ENCODE measurements around the gene CAB39L.

CAB39L gene

DNA sequence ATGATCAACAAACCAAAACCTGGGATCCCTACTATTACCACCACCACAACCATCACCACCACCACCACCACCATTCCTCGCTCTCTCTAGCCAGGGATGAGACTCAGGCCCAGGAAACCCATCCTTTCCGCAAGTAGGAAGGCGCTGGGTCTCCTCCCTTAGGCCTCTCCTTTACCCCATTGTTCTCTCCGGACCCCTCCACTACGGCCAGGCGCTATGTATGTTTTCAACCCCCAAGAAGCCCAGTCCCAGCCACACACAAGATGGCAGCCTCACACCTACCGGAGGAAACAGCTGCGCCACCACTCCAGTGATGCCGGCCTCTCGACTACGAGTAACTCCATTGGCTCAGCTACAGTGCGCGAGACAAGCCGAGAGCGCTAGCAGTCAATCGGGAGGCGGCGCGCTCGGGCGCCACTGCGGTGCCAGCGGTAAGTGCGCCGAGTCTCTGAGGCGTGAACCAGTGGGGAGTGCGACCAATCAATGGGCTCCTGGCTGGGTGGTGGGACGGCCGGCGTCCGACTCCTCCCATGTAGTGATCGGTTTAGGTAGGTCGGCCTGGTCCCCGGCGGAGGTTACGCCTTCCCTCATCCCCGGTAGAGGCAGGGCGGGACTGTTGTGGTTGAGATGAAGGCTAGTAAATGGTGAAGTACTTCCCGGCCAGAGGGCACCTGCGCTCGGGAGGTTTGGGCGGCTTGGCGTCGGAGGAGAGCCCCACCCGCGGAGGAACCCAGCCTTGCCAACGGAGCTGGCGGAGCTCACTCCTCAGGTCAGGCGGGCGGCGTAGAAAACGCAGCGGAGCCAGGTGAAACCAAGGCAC, at the start of gene CAB39L, which contains the start of gene SETDB2:
TSS of gene CAB39L (minus strand) at position 361 of the 820 bp plus-strand sequence. CDS start 61,154 bp downstream, outside the sequence.
TSS of gene SETDB2 (plus strand) at position 571 of the 820 bp plus-strand sequence. CDS start 7,620 bp downstream, outside the sequence.
- TF ChIP-seq, protein P1, sequence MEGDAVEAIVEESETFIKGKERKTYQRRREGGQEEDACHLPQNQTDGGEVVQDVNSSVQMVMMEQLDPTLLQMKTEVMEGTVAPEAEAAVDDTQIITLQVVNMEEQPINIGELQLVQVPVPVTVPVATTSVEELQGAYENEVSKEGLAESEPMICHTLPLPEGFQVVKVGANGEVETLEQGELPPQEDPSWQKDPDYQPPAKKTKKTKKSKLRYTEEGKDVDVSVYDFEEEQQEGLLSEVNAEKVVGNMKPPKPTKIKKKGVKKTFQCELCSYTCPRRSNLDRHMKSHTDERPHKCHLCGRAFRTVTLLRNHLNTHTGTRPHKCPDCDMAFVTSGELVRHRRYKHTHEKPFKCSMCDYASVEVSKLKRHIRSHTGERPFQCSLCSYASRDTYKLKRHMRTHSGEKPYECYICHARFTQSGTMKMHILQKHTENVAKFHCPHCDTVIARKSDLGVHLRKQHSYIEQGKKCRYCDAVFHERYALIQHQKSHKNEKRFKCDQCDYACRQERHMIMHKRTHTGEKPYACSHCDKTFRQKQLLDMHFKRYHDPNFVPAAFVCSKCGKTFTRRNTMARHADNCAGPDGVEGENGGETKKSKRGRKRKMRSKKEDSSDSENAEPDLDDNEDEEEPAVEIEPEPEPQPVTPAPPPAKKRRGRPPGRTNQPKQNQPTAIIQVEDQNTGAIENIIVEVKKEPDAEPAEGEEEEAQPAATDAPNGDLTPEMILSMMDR (IDR thresholded peaks at IDR 0.05; ENCODE audit: control extremely low read depth, extremely low read depth, low read depth, missing control alignments): peak; percentile 26
- POLR2A ChIA-PET: interaction anchor here (1.1 to 2.6 kb wide), 3 partner anchors 10 to 333 kb away, joined by 3 to 12 read pairs (median 4); no protein-coding TSS in a partner anchor
- CTCF ChIA-PET: interaction anchor here (1.0 to 3.1 kb wide), 17 partner anchors 9 to 348 kb away, joined by 3 to 14 read pairs (median 5); partner anchors contain the start of genes ARL11 and KPNA3
- DNase-seq (ENCODE audit: extremely low spot score): peak; percentile 96

DNA sequence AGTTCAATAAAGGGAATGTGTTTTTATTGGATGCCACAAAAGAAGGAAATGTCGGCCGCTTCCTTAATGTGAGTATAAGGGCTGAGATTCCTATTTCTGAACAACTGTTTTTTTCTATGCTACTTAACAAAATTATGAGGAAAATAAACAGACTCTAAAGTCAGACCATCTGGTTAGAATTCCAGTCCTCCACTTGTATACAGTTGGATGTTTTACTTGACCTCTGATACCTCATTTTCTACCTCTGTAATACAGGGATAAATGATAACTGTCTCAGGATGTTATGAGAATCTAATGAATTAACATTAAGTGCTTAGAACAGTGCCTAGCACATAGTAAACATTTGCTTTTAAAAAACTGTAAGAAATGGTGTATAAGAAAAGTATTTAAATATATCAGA, 44.7 kb upstream of the CAB39L start:
- TF ChIP-seq, protein P1 (IDR thresholded peaks at IDR 0.05; ENCODE audit: control extremely low read depth, extremely low read depth, low read depth, missing control alignments): no peak
- ChIA-PET POLR2A (no interaction called here), CTCF (no interaction called here)
- DNase-seq (ENCODE audit: extremely low spot score): no peak

DNA sequence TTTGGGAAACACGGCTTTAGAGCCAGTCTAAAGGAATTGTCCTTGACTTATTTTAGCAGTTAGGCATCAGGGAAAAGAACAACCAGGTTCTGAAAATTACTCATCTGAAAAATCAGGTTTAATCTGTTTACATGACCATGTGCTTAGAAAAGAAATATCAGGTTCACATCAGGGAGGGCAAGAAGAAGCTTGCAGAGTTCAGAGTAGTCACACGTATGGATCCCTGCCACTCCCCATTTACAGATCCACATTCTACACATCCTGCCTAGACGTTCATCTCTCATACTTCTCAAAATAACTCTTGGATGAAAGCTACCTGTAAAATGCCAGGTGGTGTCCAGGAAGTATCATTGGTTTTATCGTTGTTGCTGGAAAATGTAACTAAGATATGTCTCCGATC, 37.9 kb upstream of the CAB39L start:
- no peak for DNase-seq (ENCODE audit: extremely low spot score)
- ChIA-PET CTCF (interaction anchor here (0.7 kb wide), 1 partner anchor 23 kb away, joined by 3 read pairs; no protein-coding TSS in a partner anchor), POLR2A (no interaction called here)
- TF ChIP-seq, protein P1 (IDR thresholded peaks at IDR 0.05; ENCODE audit: control extremely low read depth, extremely low read depth, low read depth, missing control alignments): no peak

- ChIA-PET POLR2A (no interaction called here), CTCF (interaction anchor here (1.1 to 1.5 kb wide), 2 partner anchors 15 to 333 kb away, joined by 3 to 4 read pairs; no protein-coding TSS in a partner anchor)
- no peak for DNase-seq (ENCODE audit: extremely low spot score)
- TF ChIP-seq, protein P1 (IDR thresholded peaks at IDR 0.05; ENCODE audit: control extremely low read depth, extremely low read depth, low read depth, missing control alignments): no peak
Measured at GRCh38 chr13:49476529-49476928, 32.7 kb upstream of the CAB39L start.

- CTCF ChIA-PET: interaction anchor here (1.5 to 2.3 kb wide), 2 partner anchors 13 to 28 kb away, joined by 3 to 5 read pairs; partner anchors contain the start of genes CAB39L and SETDB2
Measured at GRCh38 chr13:49472186-49472585, 28.3 kb upstream of the CAB39L start.

GRCh38 chr13:49466292-49466838, 22.5 kb upstream of the CAB39L start:
- DNase-seq (ENCODE audit: extremely low spot score): no peak
- TF ChIP-seq, protein P1 (IDR thresholded peaks at IDR 0.05; ENCODE audit: control extremely low read depth, extremely low read depth, low read depth, missing control alignments): no peak
- ChIA-PET CTCF (interaction anchor here (1.2 to 2.4 kb wide), 4 partner anchors 8 to 44 kb away, joined by 3 to 6 read pairs (median 4); no protein-coding TSS in a partner anchor), POLR2A (no interaction called here)

More at GRCh38 chr13:49472186-49472585, 28.3 kb upstream of the CAB39L start:
- TF ChIP-seq, protein P1 (IDR thresholded peaks at IDR 0.05; ENCODE audit: control extremely low read depth, extremely low read depth, low read depth, missing control alignments): no peak
- DNase-seq (ENCODE audit: extremely low spot score): no peak
- POLR2A ChIA-PET: no interaction called here
